ENCODE results near the gene ZNF646.

ZNF646 gene

DNA sequence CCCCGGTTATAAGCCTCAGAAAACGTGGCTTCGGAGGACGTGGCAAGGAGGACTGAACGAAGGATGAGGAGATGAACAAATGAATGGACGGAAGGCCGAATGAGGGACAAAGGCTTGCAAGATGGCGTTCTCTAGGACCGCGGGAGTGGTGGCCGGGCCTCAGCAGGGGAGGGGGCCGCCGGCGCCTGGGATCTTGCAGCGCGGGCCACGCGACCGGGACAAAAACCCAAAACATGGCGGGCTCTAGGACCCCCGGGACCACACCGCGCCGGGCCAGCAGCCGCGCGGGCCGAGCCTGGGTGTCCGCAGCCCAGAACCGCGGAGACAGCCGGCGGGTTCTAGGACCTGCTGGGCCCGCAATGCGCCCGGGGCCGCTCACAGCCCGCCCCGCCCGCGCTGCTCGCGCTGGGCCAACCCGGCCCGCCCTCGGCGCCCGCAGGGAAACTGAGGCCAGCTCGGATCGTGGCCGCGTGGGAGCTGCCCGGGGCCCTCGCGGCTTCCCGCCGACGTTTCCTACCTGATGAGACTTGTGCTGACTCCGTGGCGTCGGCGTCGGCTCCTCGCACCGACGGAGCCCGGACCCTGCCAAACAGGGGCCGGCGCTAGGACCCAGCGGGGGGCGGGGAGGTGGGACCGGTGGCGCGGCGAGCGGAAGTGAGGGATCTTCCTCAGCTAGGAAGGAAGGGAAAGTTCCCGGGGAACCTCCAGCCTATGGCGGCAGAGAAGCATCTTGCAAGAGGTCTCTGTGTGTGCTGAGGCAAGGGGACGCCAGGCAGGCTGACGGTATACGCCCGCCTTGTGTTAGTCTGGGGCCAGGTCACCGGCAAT lies 866 bp upstream of the ZNF646 start:
- peak overlapping the region; percentile 91 to 98 (median 95) for H3K27ac ChIP-seq
- H3K4me3 ChIP-seq = peak overlapping the region; percentile 77 to 96 (median 84)
- H3K4me2 ChIP-seq = peak overlapping the region; percentile 89 to 98 (median 93)
- H4K20me1 ChIP-seq = peaks cover 16 to 77% (median 45%) of the 10 kb centered on the region in 11 experiments; a peak in 21 of 22 replicates
- H3K27me3 ChIP-seq = no peaks in the 10 kb centered on the region
- peaks cover 29 to 37% (median 33%) of the 10 kb centered on the region in 10 experiments for H3K4me1 ChIP-seq
- no peak for TF ChIP-seq Cebpa-rat (IDR thresholded peaks at IDR 0.05)
- peaks cover 23 to 39% (median 26%) of the 10 kb centered on the region in 11 experiments for H3K36me3 ChIP-seq
- H3K9me3 ChIP-seq (replicated peaks in 1 of 11) = no peaks in the 10 kb centered on the region
- peak overlapping the region; percentile 92 to 98 (median 95) for H3K9ac ChIP-seq

DNA sequence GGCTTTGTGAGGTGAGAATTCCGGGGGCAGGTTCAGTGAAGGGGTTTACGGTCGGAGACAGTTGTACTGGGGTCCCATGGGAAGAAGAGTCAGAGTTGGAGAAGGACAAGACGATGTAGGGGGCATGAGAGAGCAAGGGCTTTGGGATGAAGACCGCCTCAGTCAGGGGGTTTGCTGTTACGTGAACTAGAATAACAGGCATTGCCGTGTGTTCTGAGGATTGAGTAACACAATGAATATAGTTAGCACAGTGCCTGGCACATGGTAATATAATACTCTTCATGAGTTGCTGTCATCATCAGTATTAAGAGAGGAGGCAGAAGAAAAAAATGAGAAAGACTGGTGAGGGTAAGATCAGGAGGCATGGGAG lies 577 bp downstream of the ZNF646 start:
- H3K4me1 ChIP-seq = peaks cover 29 to 51% (median 42%) of the 10 kb centered on the region in 10 experiments
- H3K4me3 ChIP-seq = peak overlapping the region; percentile 77 to 96 (median 84)
- H3K9ac ChIP-seq = peak overlapping the region; percentile 92 to 98 (median 95)
- TF ChIP-seq Cebpa-rat (IDR thresholded peaks at IDR 0.05) = no peak
- H4K20me1 ChIP-seq = peaks cover 30 to 77% (median 47%) of the 10 kb centered on the region in 11 experiments; a peak in 21 of 22 replicates
- H3K36me3 ChIP-seq = peaks cover 38 to 53% (median 41%) of the 10 kb centered on the region in 11 experiments
- no peaks in the 10 kb centered on the region for H3K27me3 ChIP-seq
- H3K9me3 ChIP-seq (replicated peaks in 1 of 11) = no peaks in the 10 kb centered on the region
- peak overlapping the region; percentile 91 to 98 (median 95) for H3K27ac ChIP-seq
- H3K4me2 ChIP-seq = peak overlapping the region; percentile 76 to 95 (median 89)

DNA sequence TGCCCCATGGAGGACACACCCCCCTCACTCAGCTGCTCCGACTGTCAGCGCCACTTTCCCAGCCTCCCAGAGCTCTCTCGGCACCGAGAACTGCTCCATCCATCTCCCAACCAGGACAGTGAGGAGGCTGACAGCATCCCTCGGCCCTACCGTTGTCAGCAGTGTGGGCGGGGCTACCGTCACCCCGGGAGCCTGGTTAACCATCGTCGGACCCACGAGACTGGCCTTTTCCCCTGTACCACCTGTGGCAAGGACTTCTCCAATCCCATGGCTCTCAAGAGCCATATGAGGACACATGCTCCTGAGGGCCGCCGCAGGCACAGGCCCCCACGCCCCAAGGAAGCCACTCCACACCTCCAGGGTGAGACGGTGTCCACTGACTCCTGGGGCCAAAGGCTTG lies 2.1 kb downstream of the ZNF646 start:
- no peaks in the 10 kb centered on the region for H3K9me3 ChIP-seq (replicated peaks in 1 of 11)
- H3K4me1 ChIP-seq = peaks cover 25 to 62% (median 44%) of the 10 kb centered on the region in 10 experiments
- H3K27me3 ChIP-seq = no peaks in the 10 kb centered on the region
- peak overlapping the region in 10 of 11 experiments; percentile 76 to 95 (median 89); a peak in 13 of 22 replicates for H3K4me2 ChIP-seq
- H3K9ac ChIP-seq = peak overlapping the region in 9 of 11 experiments; percentile 9 to 98 (median 94); a peak in 8 of 22 replicates
- H3K36me3 ChIP-seq = peaks cover 53 to 63% (median 56%) of the 10 kb centered on the region in 11 experiments
- no peak for TF ChIP-seq Cebpa-rat (IDR thresholded peaks at IDR 0.05)
- no peak overlapping the region; a peak in 1 of 20 replicates for H3K4me3 ChIP-seq
- no peak overlapping the region for H3K27ac ChIP-seq
- peaks cover 45 to 77% (median 62%) of the 10 kb centered on the region in 11 experiments; a peak in 21 of 22 replicates for H4K20me1 ChIP-seq

DNA sequence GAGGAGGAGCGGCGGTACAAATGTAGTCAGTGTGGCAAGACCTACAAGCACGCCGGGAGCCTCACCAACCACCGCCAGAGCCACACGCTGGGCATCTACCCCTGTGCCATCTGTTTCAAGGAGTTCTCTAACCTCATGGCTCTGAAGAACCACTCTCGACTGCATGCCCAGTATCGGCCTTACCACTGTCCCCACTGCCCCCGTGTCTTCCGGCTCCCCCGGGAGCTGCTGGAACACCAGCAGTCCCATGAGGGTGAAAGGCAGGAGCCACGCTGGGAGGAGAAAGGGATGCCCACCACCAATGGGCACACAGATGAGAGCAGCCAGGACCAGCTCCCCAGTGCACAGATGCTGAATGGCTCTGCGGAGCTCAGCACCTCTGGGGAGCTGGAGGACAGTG lies 2.8 kb downstream of the ZNF646 start:
- Histone ChIP-seq H3K27ac (no peak overlapping the region), H3K4me1 (peaks cover 18 to 62% (median 42%) of the 10 kb centered on the region in 10 experiments), H4K20me1 (peaks cover 52 to 77% (median 64%) of the 10 kb centered on the region in 11 experiments), H3K36me3 (peaks cover 59 to 65% (median 60%) of the 10 kb centered on the region in 11 experiments), H3K9ac (0 out of 22 replicates have a peak overlapping the region, but pooled peaks of 3 of the 11 experiments have one; percentile 24 to 98 (median 97)), H3K4me2 (no peak overlapping the region), H3K9me3 (replicated peaks in 1 of 11) (no peaks in the 10 kb centered on the region), H3K4me3 (no peak overlapping the region), H3K27me3 (no peaks in the 10 kb centered on the region)
- no peak for TF ChIP-seq Cebpa-rat (IDR thresholded peaks at IDR 0.05)

DNA sequence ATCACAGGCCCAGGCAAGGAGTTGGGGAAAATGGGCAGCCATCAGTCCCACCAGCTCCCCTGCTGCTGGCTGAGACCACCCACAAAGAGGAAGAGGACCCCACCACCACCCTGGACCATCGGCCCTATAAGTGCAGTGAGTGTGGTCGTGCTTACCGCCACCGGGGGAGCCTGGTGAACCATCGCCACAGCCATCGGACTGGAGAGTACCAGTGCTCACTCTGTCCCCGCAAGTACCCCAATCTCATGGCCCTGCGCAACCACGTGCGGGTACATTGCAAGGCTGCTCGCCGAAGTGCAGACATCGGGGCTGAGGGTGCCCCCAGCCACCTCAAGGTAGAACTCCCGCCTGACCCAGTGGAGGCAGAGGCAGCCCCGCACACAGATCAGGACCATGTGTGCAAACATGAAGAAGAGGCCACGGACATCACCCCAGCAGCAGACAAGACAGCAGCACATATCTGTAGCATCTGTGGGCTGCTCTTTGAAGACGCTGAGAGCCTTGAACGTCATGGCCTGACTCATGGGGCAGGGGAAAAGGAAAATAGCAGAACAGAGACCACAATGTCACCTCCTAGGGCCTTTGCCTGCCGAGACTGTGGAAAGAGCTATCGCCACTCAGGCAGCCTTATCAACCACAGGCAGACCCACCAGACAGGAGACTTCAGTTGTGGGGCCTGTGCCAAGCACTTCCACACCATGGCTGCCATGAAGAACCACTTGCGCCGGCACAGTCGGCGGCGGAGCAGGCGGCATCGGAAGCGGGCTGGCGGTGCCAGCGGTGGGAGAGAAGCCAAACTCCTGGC lies 3.6 kb downstream of the ZNF646 start:
- no peaks in the 10 kb centered on the region for H3K27me3 ChIP-seq
- H3K4me2 ChIP-seq = no peak overlapping the region; a peak in 1 of 22 replicates
- H3K27ac ChIP-seq = no peak overlapping the region
- H3K9me3 ChIP-seq (replicated peaks in 1 of 11) = no peaks in the 10 kb centered on the region
- H3K36me3 ChIP-seq = peaks cover 65 to 73% (median 68%) of the 10 kb centered on the region in 11 experiments
- H4K20me1 ChIP-seq = peaks cover 60 to 81% (median 72%) of the 10 kb centered on the region in 11 experiments
- H3K9ac ChIP-seq = peak overlapping the region in 5 of 11 experiments; percentile 8 to 97 (median 14); a peak in 3 of 22 replicates
- peaks cover 14 to 65% (median 42%) of the 10 kb centered on the region in 10 experiments for H3K4me1 ChIP-seq
- no peak overlapping the region for H3K4me3 ChIP-seq
- TF ChIP-seq Cebpa-rat (IDR thresholded peaks at IDR 0.05) = no peak

DNA sequence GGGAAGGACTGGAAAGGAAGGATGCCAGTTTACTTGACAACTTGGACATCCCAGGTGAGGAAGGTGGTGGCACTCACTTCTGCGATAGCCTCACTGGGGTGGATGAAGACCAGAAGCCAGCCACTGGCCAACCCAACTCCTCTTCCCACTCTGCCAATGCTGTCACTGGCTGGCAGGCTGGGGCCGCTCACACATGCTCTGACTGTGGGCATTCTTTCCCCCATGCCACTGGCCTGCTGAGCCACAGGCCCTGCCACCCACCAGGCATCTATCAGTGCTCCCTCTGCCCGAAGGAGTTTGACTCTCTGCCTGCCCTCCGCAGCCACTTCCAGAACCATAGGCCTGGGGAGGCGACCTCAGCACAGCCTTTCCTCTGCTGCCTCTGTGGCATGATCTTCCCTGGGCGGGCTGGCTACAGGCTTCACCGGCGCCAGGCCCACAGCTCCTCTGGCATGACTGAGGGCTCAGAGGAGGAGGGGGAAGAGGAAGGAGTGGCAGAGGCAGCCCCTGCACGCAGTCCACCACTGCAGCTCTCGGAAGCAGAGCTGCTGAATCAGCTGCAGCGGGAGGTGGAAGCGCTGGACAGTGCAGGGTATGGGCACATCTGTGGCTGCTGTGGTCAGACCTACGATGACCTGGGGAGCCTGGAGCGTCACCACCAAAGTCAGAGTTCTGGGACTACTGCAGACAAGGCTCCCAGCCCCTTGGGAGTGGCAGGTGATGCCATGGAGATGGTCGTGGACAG lies 4.5 kb downstream of the ZNF646 start:
- Histone ChIP-seq H3K4me1 (peaks cover 14 to 69% (median 42%) of the 10 kb centered on the region in 10 experiments), H3K9me3 (replicated peaks in 1 of 11) (no peaks in the 10 kb centered on the region), H4K20me1 (peaks cover 61 to 89% (median 81%) of the 10 kb centered on the region in 11 experiments)

DNA sequence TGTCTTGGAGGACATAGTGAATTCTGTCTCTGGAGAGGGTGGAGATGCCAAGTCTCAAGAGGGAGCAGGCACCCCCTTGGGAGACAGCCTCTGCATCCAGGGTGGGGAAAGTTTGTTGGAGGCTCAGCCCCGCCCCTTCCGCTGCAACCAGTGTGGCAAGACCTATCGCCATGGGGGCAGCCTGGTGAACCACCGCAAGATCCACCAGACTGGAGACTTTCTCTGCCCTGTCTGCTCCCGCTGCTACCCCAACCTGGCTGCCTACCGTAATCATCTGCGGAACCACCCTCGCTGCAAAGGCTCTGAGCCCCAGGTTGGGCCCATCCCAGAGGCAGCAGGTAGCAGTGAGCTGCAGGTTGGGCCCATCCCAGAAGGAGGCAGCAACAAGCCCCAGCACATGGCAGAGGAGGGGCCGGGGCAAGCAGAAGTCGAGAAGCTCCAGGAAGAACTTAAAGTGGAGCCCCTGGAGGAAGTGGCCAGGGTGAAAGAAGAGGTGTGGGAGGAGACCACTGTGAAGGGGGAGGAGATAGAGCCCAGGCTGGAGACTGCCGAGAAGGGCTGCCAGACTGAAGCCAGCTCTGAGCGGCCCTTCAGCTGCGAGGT lies 5.2 kb downstream of the ZNF646 start:
- Histone ChIP-seq H3K4me2 (0 out of 22 replicates have a peak overlapping the region, but pooled peaks of 3 of the 11 experiments have one; percentile 6 to 20 (median 9)), H3K36me3 (peaks cover 80 to 90% (median 82%) of the 10 kb centered on the region in 11 experiments), H3K4me3 (no peak overlapping the region), H3K9me3 (replicated peaks in 1 of 11) (no peaks in the 10 kb centered on the region), H3K9ac (peak overlapping the region in 4 of 11 experiments; percentile 14 to 37 (median 29); a peak in 4 of 22 replicates), H3K27ac (no peak overlapping the region), H3K27me3 (no peaks in the 10 kb centered on the region), H4K20me1 (peaks cover 64 to 96% (median 88%) of the 10 kb centered on the region in 11 experiments), H3K4me1 (peaks cover 14 to 69% (median 42%) of the 10 kb centered on the region in 10 experiments)
- no peak for TF ChIP-seq Cebpa-rat (IDR thresholded peaks at IDR 0.05)

More for the DNA sequence above, 4.5 kb downstream of the ZNF646 start:
- H3K36me3 ChIP-seq = peaks cover 73 to 83% (median 76%) of the 10 kb centered on the region in 11 experiments
- H3K27ac ChIP-seq = no peak overlapping the region
- no peak for TF ChIP-seq Cebpa-rat (IDR thresholded peaks at IDR 0.05)
- H3K4me2 ChIP-seq = peak overlapping the region in 4 of 11 experiments; percentile 6 to 20 (median 8); a peak in 2 of 22 replicates
- peak overlapping the region in 6 of 11 experiments; percentile 6 to 37 (median 20); a peak in 5 of 22 replicates for H3K9ac ChIP-seq
- H3K27me3 ChIP-seq = no peaks in the 10 kb centered on the region
- no peak overlapping the region for H3K4me3 ChIP-seq

All from BLaER1 treated with 17β-estradiol and CSF1 and Interleukin-3, amounts not matched to agents 10 nM and 100 nM (cell line).